K562 (cell line): ENCODE measurements around the gene CAMK2D.

Experiments
- BRF1 ChIP-seq: IDR thresholded peaks from 3 replicates; pipeline ENCODE4 v1.6.1; 2011; ENCODE audit warnings: borderline replicate concordance, mild to moderate bottlenecking; ENCODE audit not compliant: insufficient read length; ENCODE audit errors: extremely low read depth
- EGR1 ChIP-seq: fragments of 450-650 bp; conservative IDR thresholded peaks from 2 replicates; pipeline ENCODE4 v1.6.1; 2017; ENCODE audit warnings: mild to moderate bottlenecking
- TF ChIP-seq, protein P1 (sequence below), 3 experiments: IDR thresholded peaks in 2 of 3; conservative IDR thresholded peaks in 1 of 3; 2 replicates each; pipeline ENCODE4 v1.5.1; 2011 to 2012; ENCODE audit warnings: low read length in 3 of 3, mild to moderate bottlenecking in 3 of 3, control low read depth in 2 of 3, improper control_type of control experiment in 1 of 3, inconsistent platforms in 1 of 3, low read depth in 1 of 3, mixed read lengths in 1 of 3, moderate library complexity in 1 of 3; ENCODE audit not compliant: insufficient read depth in 2 of 3

- TF ChIP-seq, protein P1, sequence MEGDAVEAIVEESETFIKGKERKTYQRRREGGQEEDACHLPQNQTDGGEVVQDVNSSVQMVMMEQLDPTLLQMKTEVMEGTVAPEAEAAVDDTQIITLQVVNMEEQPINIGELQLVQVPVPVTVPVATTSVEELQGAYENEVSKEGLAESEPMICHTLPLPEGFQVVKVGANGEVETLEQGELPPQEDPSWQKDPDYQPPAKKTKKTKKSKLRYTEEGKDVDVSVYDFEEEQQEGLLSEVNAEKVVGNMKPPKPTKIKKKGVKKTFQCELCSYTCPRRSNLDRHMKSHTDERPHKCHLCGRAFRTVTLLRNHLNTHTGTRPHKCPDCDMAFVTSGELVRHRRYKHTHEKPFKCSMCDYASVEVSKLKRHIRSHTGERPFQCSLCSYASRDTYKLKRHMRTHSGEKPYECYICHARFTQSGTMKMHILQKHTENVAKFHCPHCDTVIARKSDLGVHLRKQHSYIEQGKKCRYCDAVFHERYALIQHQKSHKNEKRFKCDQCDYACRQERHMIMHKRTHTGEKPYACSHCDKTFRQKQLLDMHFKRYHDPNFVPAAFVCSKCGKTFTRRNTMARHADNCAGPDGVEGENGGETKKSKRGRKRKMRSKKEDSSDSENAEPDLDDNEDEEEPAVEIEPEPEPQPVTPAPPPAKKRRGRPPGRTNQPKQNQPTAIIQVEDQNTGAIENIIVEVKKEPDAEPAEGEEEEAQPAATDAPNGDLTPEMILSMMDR (IDR thresholded peaks at IDR 0.05 in 2 of 3, conservative IDR thresholded peaks at IDR 0.05 in 1 of 3; ENCODE audit: insufficient read depth in 2 of 3, low read depth in 1 of 3, low read length in 3 of 3): no peak
- TF ChIP-seq BRF1 (no peak), EGR1 (no peak)
Observed at GRCh38 chr4:113806850-113807249, 45.3 kb upstream of the CAMK2D start.
